Fibroblast of villous mesenchyme (primary cell): ENCODE measurements around the gene GSK3A. TPM values are rescaled to one million over a fixed set of nuclear protein-coding genes. Genes with fewer than 3 reads are reported as not detected.

Experiments
- DNase-seq: peaks from one replicate; pipeline ENCODE4 v3.0.0-alpha.2; 2010; ENCODE audit warnings: low read depth
- H3K4me3 ChIP-seq: 2 replicates; pipeline ENCODE4 v1.5.1; 2011; ENCODE audit warnings: low read depth, mild to moderate bottlenecking, low read length
- total RNA-seq: library from RNA; depleted of rRNA; stranded (reverse); fragments of >200 nt; gene quantifications from 2 replicates; pipeline ENCODE4 v1.2.3, GENCODE V29; 2012
- TF ChIP-seq, protein P1 (sequence below): IDR thresholded peaks from 2 replicates; pipeline ENCODE4 v1.5.1; 2012; ENCODE audit warnings: low read depth, mild to moderate bottlenecking, low read length; ENCODE audit not compliant: insufficient read depth

The GSK3A gene
- total RNA-seq, 1 donor: 21.2 TPM

DNA sequence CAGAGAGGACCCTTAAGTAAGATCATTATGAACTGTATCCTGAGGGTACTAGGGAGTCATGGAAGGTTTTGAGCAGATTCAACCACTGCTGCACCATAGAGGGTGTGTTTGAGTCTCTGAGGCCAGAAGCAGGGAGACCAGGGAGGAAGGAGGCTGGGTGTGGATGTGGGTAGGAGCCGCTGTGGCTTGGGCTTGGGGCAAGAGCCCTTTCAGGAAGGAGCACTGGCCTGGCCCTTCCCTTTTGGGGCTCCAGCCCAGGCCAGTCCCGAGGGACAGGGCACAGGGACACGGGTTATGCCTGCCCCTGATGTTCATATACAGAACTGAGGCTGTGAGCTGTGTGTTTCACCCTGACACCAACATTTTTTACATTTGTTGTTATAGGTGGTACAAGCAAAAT, 33.9 kb upstream of the GSK3A start:
- H3K4me3 ChIP-seq: no peak overlapping the region
- TF ChIP-seq, protein P1, sequence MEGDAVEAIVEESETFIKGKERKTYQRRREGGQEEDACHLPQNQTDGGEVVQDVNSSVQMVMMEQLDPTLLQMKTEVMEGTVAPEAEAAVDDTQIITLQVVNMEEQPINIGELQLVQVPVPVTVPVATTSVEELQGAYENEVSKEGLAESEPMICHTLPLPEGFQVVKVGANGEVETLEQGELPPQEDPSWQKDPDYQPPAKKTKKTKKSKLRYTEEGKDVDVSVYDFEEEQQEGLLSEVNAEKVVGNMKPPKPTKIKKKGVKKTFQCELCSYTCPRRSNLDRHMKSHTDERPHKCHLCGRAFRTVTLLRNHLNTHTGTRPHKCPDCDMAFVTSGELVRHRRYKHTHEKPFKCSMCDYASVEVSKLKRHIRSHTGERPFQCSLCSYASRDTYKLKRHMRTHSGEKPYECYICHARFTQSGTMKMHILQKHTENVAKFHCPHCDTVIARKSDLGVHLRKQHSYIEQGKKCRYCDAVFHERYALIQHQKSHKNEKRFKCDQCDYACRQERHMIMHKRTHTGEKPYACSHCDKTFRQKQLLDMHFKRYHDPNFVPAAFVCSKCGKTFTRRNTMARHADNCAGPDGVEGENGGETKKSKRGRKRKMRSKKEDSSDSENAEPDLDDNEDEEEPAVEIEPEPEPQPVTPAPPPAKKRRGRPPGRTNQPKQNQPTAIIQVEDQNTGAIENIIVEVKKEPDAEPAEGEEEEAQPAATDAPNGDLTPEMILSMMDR: no peak
- no peak for DNase-seq

DNA sequence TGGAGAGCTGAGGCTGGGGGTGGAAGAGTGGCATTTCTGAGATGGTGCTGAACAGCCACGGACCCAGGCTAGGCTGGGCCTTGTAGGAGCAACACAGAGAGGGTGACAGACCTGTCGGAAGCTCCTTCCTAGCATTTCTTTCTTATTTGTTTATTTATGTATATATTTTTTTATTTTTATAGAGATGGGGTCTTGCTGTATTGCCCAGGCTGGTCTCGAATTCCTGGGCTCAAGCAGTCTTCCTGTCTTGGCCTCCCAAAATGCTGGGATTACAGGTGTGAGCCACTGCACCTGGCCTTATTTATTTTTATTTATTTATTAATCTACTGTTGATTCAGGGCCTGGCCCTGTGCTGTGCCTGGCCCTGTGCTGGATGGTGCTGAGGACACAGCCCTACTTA, 33.1 kb upstream of the GSK3A start:
- TF ChIP-seq, protein P1: no peak
- DNase-seq: no peak
- H3K4me3 ChIP-seq: no peak overlapping the region

DNA sequence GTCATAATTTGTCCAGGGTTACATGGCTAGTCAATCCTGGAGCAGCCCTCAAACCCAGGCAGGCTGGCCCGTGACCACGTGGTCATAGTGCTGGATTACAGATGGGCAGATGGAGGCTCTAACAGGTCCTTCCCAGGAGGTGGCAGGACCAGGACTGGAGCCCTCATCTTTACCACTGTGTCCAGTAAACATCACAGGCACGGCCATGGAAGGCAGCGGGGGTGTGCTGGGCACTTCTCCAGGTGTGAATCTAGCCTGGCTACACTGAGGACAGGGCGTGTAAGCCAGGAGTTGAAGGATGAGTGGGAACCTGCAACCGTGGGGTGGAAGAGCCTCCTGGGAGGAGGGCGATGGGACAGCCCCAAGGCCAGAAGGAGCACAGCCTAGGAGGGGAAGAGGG, 32.7 kb upstream of the GSK3A start:
- H3K4me3 ChIP-seq: no peak overlapping the region
- DNase-seq: no peak
- TF ChIP-seq, protein P1: no peak

DNA sequence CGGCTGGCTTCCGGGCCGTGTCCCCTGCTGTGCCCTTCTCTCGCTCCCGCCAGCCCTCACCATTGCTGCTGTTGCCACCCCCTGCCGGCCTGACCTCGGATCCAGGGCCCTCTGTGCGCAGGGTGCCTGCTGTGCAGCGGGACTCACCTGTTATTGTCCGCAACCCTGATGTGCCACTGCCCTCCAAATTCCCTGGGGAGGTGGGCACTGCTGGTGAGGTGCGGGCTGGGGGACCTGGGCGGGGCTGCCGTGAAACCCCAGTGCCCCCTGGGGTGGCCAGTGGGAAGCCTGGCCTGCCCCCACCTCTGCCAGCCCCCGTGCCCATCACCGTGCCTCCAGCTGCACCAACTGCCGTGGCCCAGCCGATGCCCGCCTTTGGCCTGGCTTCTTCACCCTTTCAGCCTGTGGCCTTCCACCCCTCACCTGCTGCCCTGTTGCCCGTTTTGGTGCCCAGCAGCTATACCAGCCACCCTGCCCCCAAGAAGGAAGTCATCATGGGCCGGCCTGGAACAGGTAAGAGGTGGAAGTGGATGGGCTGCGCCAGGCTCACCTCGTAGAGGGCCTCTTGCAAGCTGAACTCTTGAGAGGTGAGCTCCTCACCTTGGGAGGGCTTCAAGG, 31.8 kb upstream of the GSK3A start:
- no peak overlapping the region for H3K4me3 ChIP-seq
- no peak for DNase-seq
- TF ChIP-seq, protein P1: no peak

DNA sequence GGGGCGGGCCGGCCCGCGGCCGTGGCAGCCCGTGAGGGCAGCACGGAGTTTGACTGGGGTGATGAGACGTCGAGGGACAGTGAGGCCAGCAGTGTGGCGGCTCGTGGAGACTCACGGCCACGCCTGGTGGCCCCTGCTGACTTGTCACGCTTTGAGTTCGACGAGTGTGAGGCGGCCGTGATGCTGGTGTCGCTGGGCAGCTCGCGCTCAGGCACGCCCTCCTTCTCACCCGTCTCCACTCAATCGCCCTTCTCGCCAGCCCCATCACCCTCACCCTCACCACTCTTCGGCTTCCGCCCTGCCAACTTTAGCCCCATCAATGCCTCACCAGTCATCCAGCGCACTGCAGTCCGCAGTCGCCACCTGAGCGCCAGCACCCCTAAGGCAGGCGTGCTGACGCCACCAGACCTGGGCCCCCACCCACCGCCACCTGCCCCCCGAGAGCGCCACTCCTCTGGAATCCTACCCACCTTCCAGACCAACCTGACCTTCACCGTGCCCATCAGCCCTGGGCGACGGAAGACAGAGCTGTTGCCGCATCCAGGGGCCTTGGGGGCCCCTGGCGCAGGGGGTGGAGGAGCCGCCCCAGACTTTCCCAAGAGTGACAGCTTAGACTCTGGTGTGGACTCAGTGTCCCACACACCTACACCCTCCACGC, 31.1 kb upstream of the GSK3A start:
- TF ChIP-seq, protein P1: no peak
- no peak overlapping the region for H3K4me3 ChIP-seq
- DNase-seq: no peak

DNA sequence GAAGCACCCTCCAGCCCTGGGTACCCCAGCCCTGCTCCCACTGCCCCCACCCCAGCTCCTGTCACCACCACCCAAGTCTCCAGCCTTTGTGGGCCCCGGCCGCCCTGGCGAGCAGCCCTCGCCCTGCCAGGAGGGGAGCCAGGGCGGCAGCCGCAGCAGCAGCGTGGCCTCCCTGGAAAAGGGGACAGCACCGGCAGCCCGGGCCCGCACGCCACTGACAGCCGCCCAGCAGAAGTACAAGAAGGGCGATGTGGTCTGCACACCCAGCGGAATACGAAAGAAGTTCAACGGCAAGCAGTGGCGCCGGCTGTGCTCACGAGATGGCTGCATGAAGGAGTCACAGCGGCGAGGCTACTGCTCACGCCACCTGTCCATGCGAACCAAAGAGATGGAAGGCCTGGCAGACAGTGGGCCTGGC, 30.6 kb upstream of the GSK3A start:
- TF ChIP-seq, protein P1: no peak
- H3K4me3 ChIP-seq: no peak overlapping the region
- no peak for DNase-seq

DNA sequence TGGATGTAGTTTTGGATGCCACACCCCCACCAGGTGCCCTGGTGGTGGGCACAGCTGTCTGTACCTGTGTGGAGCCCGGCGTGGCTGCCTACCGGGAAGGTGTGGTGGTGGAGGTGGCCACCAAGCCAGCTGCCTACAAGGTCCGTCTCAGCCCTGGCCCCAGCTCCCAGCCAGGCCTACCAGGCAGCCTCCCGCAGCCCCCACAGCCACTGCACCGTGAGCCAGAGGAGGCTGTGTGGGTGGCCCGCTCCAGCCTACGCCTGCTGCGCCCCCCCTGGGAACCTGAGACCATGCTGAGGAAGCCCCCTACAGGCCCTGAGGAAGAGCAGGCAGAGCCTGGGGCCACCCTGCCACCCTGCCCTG, 30.1 kb upstream of the GSK3A start:
- no peak for DNase-seq
- TF ChIP-seq, protein P1: no peak
- H3K4me3 ChIP-seq: no peak overlapping the region
